Measurements from ENCODE around the gene PAX2. TPM values are rescaled to one million over a fixed set of nuclear protein-coding genes. Genes with fewer than 3 reads are reported as not detected.

Gene PAX2
- total RNA-seq, 1 donor from 2014 or later, result 5.1 TPM

DNA sequence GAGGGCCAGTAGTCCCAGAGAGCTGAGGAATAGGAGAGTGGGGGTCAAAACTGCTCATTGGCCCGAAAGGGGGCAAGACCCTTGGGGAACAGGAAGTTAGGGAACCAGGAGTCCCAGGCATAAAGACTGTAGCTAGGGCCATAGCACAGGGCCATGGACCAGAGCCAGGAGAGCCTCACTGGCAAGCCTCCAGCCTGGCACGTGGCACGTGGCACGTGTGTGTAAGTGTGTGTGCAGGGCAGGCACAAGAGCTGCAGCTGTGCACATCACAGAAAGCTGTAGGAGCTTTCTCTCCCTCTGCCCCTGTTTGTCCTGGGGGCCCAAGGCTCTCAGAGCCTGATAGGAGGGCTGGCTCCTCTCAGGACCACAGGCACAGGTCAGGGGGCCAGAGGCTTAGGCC is 119.6 kb downstream of the PAX2 start:
- no peaks in the 10 kb centered on the region for H3K36me3 ChIP-seq (ENCODE audit: control insufficient read depth, insufficient read depth, low read length)
- H3K27me3 ChIP-seq (ENCODE audit: control insufficient read depth, insufficient read depth, low read length), result peaks cover 28% of the 10 kb centered on the region
- H3K4me3 ChIP-seq (ENCODE audit: low read depth, low read length), result no peak overlapping the region
- TF ChIP-seq, protein P1, sequence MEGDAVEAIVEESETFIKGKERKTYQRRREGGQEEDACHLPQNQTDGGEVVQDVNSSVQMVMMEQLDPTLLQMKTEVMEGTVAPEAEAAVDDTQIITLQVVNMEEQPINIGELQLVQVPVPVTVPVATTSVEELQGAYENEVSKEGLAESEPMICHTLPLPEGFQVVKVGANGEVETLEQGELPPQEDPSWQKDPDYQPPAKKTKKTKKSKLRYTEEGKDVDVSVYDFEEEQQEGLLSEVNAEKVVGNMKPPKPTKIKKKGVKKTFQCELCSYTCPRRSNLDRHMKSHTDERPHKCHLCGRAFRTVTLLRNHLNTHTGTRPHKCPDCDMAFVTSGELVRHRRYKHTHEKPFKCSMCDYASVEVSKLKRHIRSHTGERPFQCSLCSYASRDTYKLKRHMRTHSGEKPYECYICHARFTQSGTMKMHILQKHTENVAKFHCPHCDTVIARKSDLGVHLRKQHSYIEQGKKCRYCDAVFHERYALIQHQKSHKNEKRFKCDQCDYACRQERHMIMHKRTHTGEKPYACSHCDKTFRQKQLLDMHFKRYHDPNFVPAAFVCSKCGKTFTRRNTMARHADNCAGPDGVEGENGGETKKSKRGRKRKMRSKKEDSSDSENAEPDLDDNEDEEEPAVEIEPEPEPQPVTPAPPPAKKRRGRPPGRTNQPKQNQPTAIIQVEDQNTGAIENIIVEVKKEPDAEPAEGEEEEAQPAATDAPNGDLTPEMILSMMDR (IDR thresholded peaks at IDR 0.05; ENCODE audit: insufficient read depth, low read length, poor library complexity, severe bottlenecking), result no peak
- DNase-seq (ENCODE audit: low read depth), result no peak

DNA sequence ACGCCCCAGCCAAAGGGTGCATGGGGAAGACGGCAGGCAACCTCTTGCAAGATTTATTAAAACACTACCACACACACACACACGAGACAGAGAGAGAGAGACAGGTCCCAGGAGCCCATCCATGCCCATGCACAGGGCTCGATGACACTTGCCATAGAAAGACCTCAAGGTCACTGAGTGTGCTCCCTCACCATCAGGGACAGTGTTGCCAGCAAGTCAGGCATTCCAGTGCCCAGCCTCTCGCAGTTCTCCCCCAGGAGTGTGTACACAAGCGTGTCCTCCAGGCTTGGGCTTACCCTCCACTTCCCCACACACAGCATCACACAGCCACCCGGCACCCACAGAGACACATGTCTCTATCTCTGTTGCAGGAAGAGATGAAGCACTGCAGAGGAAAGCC is 120.6 kb downstream of the PAX2 start:
- Histone ChIP-seq H3K27me3 (ENCODE audit: control insufficient read depth, insufficient read depth, low read length) (peaks cover 22% of the 10 kb centered on the region), H3K4me3 (ENCODE audit: low read depth, low read length) (no peak overlapping the region), H3K36me3 (ENCODE audit: control insufficient read depth, insufficient read depth, low read length) (no peaks in the 10 kb centered on the region)
- TF ChIP-seq, protein P1 (IDR thresholded peaks at IDR 0.05; ENCODE audit: insufficient read depth, low read length, poor library complexity, severe bottlenecking), result no peak
- no peak for DNase-seq (ENCODE audit: low read depth)

DNA sequence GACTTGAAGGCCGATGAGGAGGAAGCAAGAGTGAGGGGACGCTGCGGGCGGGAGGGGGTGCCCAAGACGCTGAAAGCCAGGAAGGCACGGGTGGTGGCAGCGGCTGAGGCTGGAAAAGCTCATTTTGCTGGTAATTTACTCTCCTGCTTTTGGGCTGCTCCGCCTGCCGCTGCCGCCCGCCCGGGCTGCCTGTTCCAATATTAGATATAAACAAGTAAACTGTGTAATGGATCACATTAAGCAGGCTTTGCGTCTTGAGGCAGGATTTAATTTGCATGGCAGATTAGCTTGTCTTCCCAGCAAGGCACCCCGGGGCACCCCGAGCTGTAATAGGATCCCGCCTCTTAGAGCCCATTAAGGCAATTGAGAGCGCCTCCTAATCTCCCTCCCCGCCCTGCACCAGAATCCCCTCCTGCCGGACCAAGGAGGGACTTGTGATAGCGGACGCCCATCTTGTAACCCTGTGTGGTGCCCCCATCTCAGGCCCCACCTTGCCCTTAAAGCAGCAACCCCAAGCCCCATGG is 121.3 kb downstream of the PAX2 start:
- TF ChIP-seq, protein P1 (IDR thresholded peaks at IDR 0.05; ENCODE audit: insufficient read depth, low read length, poor library complexity, severe bottlenecking), result no peak
- H3K4me3 ChIP-seq (ENCODE audit: low read depth, low read length), result no peak overlapping the region
- DNase-seq (ENCODE audit: low read depth), result no peak
- H3K27me3 ChIP-seq (ENCODE audit: control insufficient read depth, insufficient read depth, low read length), result peaks cover 18% of the 10 kb centered on the region
- H3K36me3 ChIP-seq (ENCODE audit: control insufficient read depth, insufficient read depth, low read length), result no peaks in the 10 kb centered on the region

DNA sequence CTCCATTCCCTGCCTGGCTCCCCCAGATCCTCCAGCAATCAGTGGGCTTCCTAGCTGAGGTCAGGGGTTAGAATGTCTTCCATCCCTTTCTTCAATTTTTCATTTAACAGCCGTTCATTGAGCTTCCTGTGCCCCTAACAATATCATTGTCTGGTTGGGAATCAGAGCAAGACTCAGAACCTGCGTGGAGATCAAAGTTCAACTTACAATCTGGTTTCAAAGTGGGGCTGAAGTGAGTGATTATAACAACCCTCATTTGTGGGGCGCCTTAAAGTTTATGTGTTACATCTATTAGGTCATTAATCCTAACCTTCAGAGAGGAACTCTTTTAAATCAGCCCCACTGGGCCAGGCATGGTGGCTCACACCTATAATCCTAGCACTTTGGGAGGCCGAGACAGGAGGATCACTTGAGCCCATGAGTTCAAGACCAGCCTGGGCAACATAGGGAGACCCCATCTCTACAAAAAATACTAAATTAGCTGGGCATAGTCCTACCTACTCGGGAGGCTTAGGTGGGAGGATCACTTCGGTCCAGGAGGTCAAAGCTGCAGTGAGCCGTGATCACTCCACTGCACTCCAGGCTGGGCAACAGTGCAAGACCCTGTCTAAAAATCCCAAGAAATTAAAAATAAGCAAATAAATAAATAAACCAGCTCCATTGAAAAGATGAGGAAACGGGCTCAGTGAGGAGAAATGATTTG is 122.0 kb downstream of the PAX2 start:
- Histone ChIP-seq H3K27me3 (ENCODE audit: control insufficient read depth, insufficient read depth, low read length) (peaks cover 18% of the 10 kb centered on the region), H3K36me3 (ENCODE audit: control insufficient read depth, insufficient read depth, low read length) (no peaks in the 10 kb centered on the region), H3K4me3 (ENCODE audit: low read depth, low read length) (no peak overlapping the region)
- TF ChIP-seq, protein P1 (IDR thresholded peaks at IDR 0.05; ENCODE audit: insufficient read depth, low read length, poor library complexity, severe bottlenecking), result no peak
- no peak for DNase-seq (ENCODE audit: low read depth)

DNA sequence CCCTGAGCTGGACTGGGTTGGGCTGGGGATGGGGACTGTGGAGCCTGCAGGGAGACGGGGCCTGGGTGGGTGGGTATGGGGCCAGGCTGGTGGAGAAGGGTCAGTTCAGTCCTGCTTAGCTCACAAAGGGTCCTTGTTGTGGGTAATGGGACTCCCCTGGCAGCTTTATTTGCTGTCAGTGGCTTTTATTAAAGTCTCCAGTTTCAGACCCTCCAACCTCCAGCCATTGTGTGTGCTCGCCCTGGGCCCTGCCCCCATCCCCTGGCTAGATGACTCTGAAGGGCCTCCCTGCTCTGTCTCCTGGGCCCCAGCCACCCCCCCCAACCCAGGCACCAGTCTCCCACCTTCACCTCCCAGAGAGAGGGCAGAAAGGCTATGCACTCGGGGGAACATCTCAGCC is 123.0 kb downstream of the PAX2 start:
- no peak for DNase-seq (ENCODE audit: low read depth)
- Histone ChIP-seq H3K27me3 (ENCODE audit: control insufficient read depth, insufficient read depth, low read length) (peaks cover 13% of the 10 kb centered on the region), H3K36me3 (ENCODE audit: control insufficient read depth, insufficient read depth, low read length) (no peaks in the 10 kb centered on the region), H3K4me3 (ENCODE audit: low read depth, low read length) (no peak overlapping the region)
- TF ChIP-seq, protein P1 (IDR thresholded peaks at IDR 0.05; ENCODE audit: insufficient read depth, low read length, poor library complexity, severe bottlenecking), result no peak

DNA sequence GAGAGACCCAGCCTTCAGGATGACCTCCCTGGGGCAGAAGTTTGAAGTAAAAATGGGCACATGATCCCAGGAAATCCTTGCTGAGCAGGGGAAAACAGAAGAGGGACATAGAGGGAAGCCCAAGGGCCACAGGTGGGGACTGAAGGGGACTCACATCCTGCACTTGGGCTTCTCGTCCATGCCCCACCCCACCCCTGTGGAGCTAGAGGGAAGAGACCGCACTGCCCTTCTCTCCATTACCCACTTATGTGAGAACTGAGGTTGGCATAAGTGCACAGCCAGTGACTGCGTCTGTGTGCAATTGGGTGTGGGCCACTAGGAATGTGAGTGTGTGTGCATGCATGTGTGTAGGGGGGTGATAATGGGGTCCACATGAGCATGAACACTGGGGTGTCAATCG is 124.0 kb downstream of the PAX2 start:
- Histone ChIP-seq H3K36me3 (ENCODE audit: control insufficient read depth, insufficient read depth, low read length) (no peaks in the 10 kb centered on the region), H3K4me3 (ENCODE audit: low read depth, low read length) (no peak overlapping the region), H3K27me3 (ENCODE audit: control insufficient read depth, insufficient read depth, low read length) (peaks cover 13% of the 10 kb centered on the region)
- TF ChIP-seq, protein P1 (IDR thresholded peaks at IDR 0.05; ENCODE audit: insufficient read depth, low read length, poor library complexity, severe bottlenecking), result no peak
- no peak for DNase-seq (ENCODE audit: low read depth)

Measured in kidney epithelial cell (primary cell).